Measurements from ENCODE around the gene CDK17.

Gene CDK17

GRCh38 chr12:96266238-96266637 is 134.0 kb downstream of the CDK17 start:
- Histone ChIP-seq H3K9ac (ENCODE audit: low read length) (no peak overlapping the region), H3K36me3 (ENCODE audit: low read length) (peaks cover 12% of the 10 kb centered on the region; the same call in 1 of the 2 replicates), H3K9me3 (ENCODE audit: insufficient read depth, low read length) (no peaks in the 10 kb centered on the region), H3K9me2 (replicated peaks; ENCODE audit: insufficient read depth, low read length) (no peaks in the 10 kb centered on the region), H3K79me2 (ENCODE audit: insufficient read depth, low read length) (no peaks in the 10 kb centered on the region), H3K4me3 (ENCODE audit: insufficient read depth, low read length, poor library complexity, severe bottlenecking) (no peak overlapping the region), H2AFZ (ENCODE audit: low read depth, low read length, severe bottlenecking) (no peak overlapping the region), H3K4me2 (ENCODE audit: low read depth, low read length, poor library complexity, severe bottlenecking) (no peak overlapping the region), H4K20me1 (ENCODE audit: low read depth, low read length) (0 out of 2 replicates have a peak, but pooled peaks cover 3% of the 10 kb centered on the region), H3K27me3 (ENCODE audit: low read length) (no peaks in the 10 kb centered on the region), H3K27ac (ENCODE audit: low read depth, low read length) (no peak overlapping the region), H3F3A (ENCODE audit: insufficient read depth) (0 out of 2 replicates have a peak, but pooled peaks cover 4% of the 10 kb centered on the region)
- no peak for TF ChIP-seq EZH2phosphoT487 (conservative IDR thresholded peaks at IDR 0.05; ENCODE audit: low read length)
- no peak for TF ChIP-seq CTCF (IDR thresholded peaks at IDR 0.05; ENCODE audit: insufficient read depth, low read length, poor library complexity, severe bottlenecking)

DNA sequence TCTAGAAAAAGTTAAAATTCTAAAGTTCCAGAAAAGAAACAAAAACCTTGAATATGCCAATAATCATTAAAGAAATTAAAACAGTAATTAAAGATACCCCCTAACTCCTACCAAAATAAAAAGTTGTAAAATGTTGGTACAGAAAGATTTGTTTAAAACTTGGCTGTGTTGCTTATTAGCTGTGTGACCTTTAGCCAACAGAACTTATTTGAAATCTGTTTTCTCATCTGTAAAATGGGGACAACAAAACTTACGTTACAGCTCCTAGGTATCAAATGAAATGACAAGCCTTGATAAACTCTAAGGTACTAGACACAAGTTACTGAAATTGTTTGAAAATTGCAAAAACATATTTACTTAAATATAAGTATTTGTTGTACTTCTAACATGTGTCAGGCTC is 134.4 kb downstream of the CDK17 start:
- Histone ChIP-seq H3K27ac (ENCODE audit: low read depth, low read length) (no peak overlapping the region), H3K4me2 (ENCODE audit: low read depth, low read length, poor library complexity, severe bottlenecking) (no peak overlapping the region), H2AFZ (ENCODE audit: low read depth, low read length, severe bottlenecking) (no peak overlapping the region), H3K9me2 (replicated peaks; ENCODE audit: insufficient read depth, low read length) (no peaks in the 10 kb centered on the region), H3F3A (ENCODE audit: insufficient read depth) (0 out of 2 replicates have a peak, but pooled peaks cover 4% of the 10 kb centered on the region), H3K4me3 (ENCODE audit: insufficient read depth, low read length, poor library complexity, severe bottlenecking) (no peak overlapping the region), H3K9me3 (ENCODE audit: insufficient read depth, low read length) (no peaks in the 10 kb centered on the region), H3K79me2 (ENCODE audit: insufficient read depth, low read length) (no peaks in the 10 kb centered on the region), H3K36me3 (ENCODE audit: low read length) (peaks cover 8% of the 10 kb centered on the region; the same call in 1 of the 2 replicates), H3K27me3 (ENCODE audit: low read length) (no peaks in the 10 kb centered on the region), H4K20me1 (ENCODE audit: low read depth, low read length) (0 out of 2 replicates have a peak, but pooled peaks cover 3% of the 10 kb centered on the region), H3K9ac (ENCODE audit: low read length) (no peak overlapping the region)
- TF ChIP-seq CTCF (IDR thresholded peaks at IDR 0.05; ENCODE audit: insufficient read depth, low read length, poor library complexity, severe bottlenecking): no peak

DNA sequence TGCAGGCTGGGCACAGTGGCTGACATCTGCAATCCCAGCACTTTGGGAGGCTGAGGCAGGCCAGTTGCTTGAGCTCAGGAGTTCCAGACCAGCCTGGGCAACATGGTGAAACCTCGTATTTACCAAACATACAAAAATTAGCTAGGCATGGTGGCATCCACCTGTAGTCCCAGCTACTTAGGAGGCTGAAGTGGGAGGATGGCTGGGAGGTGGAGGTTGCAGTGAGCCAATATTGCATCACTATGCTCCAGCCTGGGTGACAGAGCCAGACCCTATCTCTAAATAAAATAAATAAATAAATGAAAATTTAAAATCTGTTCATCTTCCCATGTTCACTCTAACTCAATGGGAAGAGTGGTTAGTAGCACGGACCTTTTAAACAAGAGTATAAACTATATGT is 134.8 kb downstream of the CDK17 start:
- TF ChIP-seq EZH2phosphoT487 (conservative IDR thresholded peaks at IDR 0.05; ENCODE audit: low read length) (no peak), CTCF (IDR thresholded peaks at IDR 0.05; ENCODE audit: insufficient read depth, low read length, poor library complexity, severe bottlenecking) (no peak)
- Histone ChIP-seq H2AFZ (ENCODE audit: low read depth, low read length, severe bottlenecking) (no peak overlapping the region), H3K27me3 (ENCODE audit: low read length) (no peaks in the 10 kb centered on the region), H3K36me3 (ENCODE audit: low read length) (peaks cover 7% of the 10 kb centered on the region; the same call in 1 of the 2 replicates), H3K4me2 (ENCODE audit: low read depth, low read length, poor library complexity, severe bottlenecking) (no peak overlapping the region), H3F3A (ENCODE audit: insufficient read depth) (0 out of 2 replicates have a peak, but pooled peaks cover 4% of the 10 kb centered on the region), H3K9ac (ENCODE audit: low read length) (no peak overlapping the region), H3K9me2 (replicated peaks; ENCODE audit: insufficient read depth, low read length) (no peaks in the 10 kb centered on the region), H3K4me3 (ENCODE audit: insufficient read depth, low read length, poor library complexity, severe bottlenecking) (no peak overlapping the region), H4K20me1 (ENCODE audit: low read depth, low read length) (0 out of 2 replicates have a peak, but pooled peaks cover 3% of the 10 kb centered on the region), H3K27ac (ENCODE audit: low read depth, low read length) (no peak overlapping the region), H3K9me3 (ENCODE audit: insufficient read depth, low read length) (no peaks in the 10 kb centered on the region), H3K79me2 (ENCODE audit: insufficient read depth, low read length) (no peaks in the 10 kb centered on the region)
